Activated CD8-positive, alpha-beta T cell treated with anti-CD3 and anti-CD28 coated beads, Interleukin-2, amount 10 ng/mL, durations not matched to agents 7 days and 5 days (primary cell): ENCODE data around the gene AK6. TPM values are rescaled to one million over a fixed set of nuclear protein-coding genes. Genes with fewer than 3 reads are reported as not detected.

Experiments
- total RNA-seq, 2 experiments: library from RNA; stranded (reverse); gene quantifications; one replicate each; pipeline ENCODE4 v1.2.3, GENCODE V29; 2021

Gene AK6
- total RNA-seq, 2 experiments from 2014 or later, result 36.8 to 39.7 TPM

Other genes with a start within 250 kb of the AK6 start
- 100 to 1,000 TPM; 205 to 218 TPM for gene CCNB1, start 202.4 kb downstream of the AK6 start, total RNA-seq
- gene CENPH, start 179.9 kb downstream of the AK6 start, total RNA-seq, result 10 to 100 TPM; 48.5 to 50.1 TPM
- 10 to 100 TPM; 23.9 to 28.3 TPM for gene CDK7, start 134.6 kb downstream of the AK6 start, total RNA-seq
- 1 to 10 TPM; 8.4 to 9.5 TPM for gene CCDC125, start 36.7 kb downstream of the AK6 start, total RNA-seq
- gene TAF9, start within 50 bp of the AK6 start, total RNA-seq, result 10 to 100 TPM; 52.0 to 52.8 TPM
- gene RAD17, start 298 bp upstream of the AK6 start, total RNA-seq, result 10 to 100 TPM; 22.6 TPM
- gene MARVELD2, start 45.6 kb upstream of the AK6 start, total RNA-seq, result under 1 TPM; 0.18 to 0.26 TPM
- gene OCLN, start 123.3 kb upstream of the AK6 start, total RNA-seq, result 1 to 10 TPM; 1.3 to 2.2 TPM
- gene GTF2H2C, start 190.7 kb upstream of the AK6 start, total RNA-seq, result 10 to 100 TPM; 29.7 to 30.8 TPM